Lower lobe of right lung (tissue), 2 donors: Measurements from ENCODE around the gene CFD. TPM values are rescaled to one million over a fixed set of nuclear protein-coding genes. Genes with fewer than 3 reads are reported as not detected.
"Not testable (repeated sequence)": the region's sequence is repeated elsewhere in the genome, so short reads cannot be mapped to it uniquely, and the experiment has no call there.

Experiments used
- ATAC-seq, 2 donors: fragments of 200-7000 bp; cut with Tn5 transposase; one replicate each; pipeline ENCODE4 v1.9.1; 2020 to 2022; ENCODE audit warnings: mild to moderate bottlenecking in 2 of 2, moderate library complexity in 2 of 2
- DNase-seq: peaks from one replicate; pipeline ENCODE4 v3.0.0-alpha.2; 2020
- H3K27ac ChIP-seq: fragments of 200-600 bp; one replicate; pipeline ENCODE4 v1.8.0; 2022
- H3K27me3 ChIP-seq: fragments of 200-600 bp; one replicate; pipeline ENCODE4 v1.8.0; 2022; ENCODE audit warnings: low read depth
- H3K36me3 ChIP-seq: fragments of 200-600 bp; one replicate; pipeline ENCODE4 v1.8.0; 2022; ENCODE audit warnings: mild to moderate bottlenecking
- H3K4me1 ChIP-seq: fragments of 200-600 bp; one replicate; pipeline ENCODE4 v1.8.0; 2022
- H3K4me3 ChIP-seq: fragments of 200-600 bp; one replicate; pipeline ENCODE4 v1.8.0; 2022; ENCODE audit warnings: mild to moderate bottlenecking
- H3K9me3 ChIP-seq: fragments of 200-600 bp; one replicate; pipeline ENCODE4 v1.8.0; 2022
- CTCF ChIP-seq: fragments of 200-600 bp; IDR thresholded peaks from one replicate; pipeline ENCODE4 v1.8.0; 2022; ENCODE audit warnings: antibody characterized with exemption, mild to moderate bottlenecking
- intact Hi-C: fragments of 100-400 bp; cut with DNase I; formaldehyde crosslinking; loops from one replicate; pipeline ENCODE4 v1.11.0; 2022
- total RNA-seq: library from RNA; stranded (reverse); fragmentation: NEBNext Ultra II Directional; extraction: Animal tissue kit (Norgen Biotek cat#: 25700); gene quantifications from one replicate; pipeline ENCODE4 v1.2.1, GENCODE V29; 2021
- donor health status: DM: no; HTN: yes; CAD: no; lungs with severe emphysema.

CFD gene
- total RNA-seq, 1 donor from 2014 or later = 282 TPM

- H3K4me1 ChIP-seq = peaks cover 10% of the 10 kb centered on the region
- H3K27ac ChIP-seq = no peak within 1 kb of the TSS
- peak; percentile 19 to 33 for ATAC-seq
- no peaks in the 10 kb centered on the region for H3K36me3 ChIP-seq
- peak; percentile 69 for DNase-seq
- peaks cover 51% of the 10 kb centered on the region for H3K27me3 ChIP-seq
- no peaks in the 10 kb centered on the region for H3K9me3 ChIP-seq
- TF ChIP-seq CTCF = no peak
- no peak within 1 kb of the TSS for H3K4me3 ChIP-seq
- intact Hi-C loops = no loop called here
These were observed 18.8 kb upstream of the CFD start, which contains the start of gene PRTN3 for GRCh38 chr19:840519-841206. TSS of gene PRTN3 (plus strand) at chr19:840999. CDS start at chr19:841009, 10 bp downstream.

- intact Hi-C loops, DNase-seq, H3K27ac ChIP-seq, H3K9me3 ChIP-seq, H3K36me3 ChIP-seq, H3K4me3 ChIP-seq, H3K4me1 ChIP-seq, ATAC-seq: not testable (repeated sequence)
- peaks cover 49% of the 10 kb centered on the region for H3K27me3 ChIP-seq
These were observed 16.7 kb upstream of the CFD start for GRCh38 chr19:842802-843179.

- H3K4me3 ChIP-seq = peak overlapping the region; percentile 21
- TF ChIP-seq CTCF = no peak
- intact Hi-C loops = no loop called here
- H3K27me3 ChIP-seq = peaks cover 55% of the 10 kb centered on the region
- DNase-seq (peak; percentile 63), ATAC-seq (peak; percentile 64 to 67)
- H3K27ac ChIP-seq = no peak overlapping the region
- no peaks in the 10 kb centered on the region for H3K36me3 ChIP-seq
- peaks cover 10% of the 10 kb centered on the region for H3K4me1 ChIP-seq
- H3K9me3 ChIP-seq = no peaks in the 10 kb centered on the region
These were observed 16.2 kb upstream of the CFD start for GRCh38 chr19:843180-843835.

- no peak overlapping the region for H3K27ac ChIP-seq
- peaks cover 10% of the 10 kb centered on the region for H3K4me1 ChIP-seq
- DNase-seq = no peak
- no peaks in the 10 kb centered on the region for H3K9me3 ChIP-seq
- peak in 1 of 2 donors; percentile 40 for ATAC-seq
- TF ChIP-seq CTCF = no peak
- H3K36me3 ChIP-seq = no peaks in the 10 kb centered on the region
- peak overlapping the region; percentile 21 for H3K4me3 ChIP-seq
- intact Hi-C loops = no loop called here
- H3K27me3 ChIP-seq = peaks cover 56% of the 10 kb centered on the region
These were observed 15.5 kb upstream of the CFD start for GRCh38 chr19:843836-844545.

- intact Hi-C loops = no loop called here
- Histone ChIP-seq H3K4me1 (peaks cover 10% of the 10 kb centered on the region), H3K27me3 (peaks cover 56% of the 10 kb centered on the region), H3K9me3 (no peaks in the 10 kb centered on the region), H3K27ac (no peak overlapping the region), H3K4me3 (no peak overlapping the region), H3K36me3 (no peaks in the 10 kb centered on the region)
- DNase-seq (no peak), ATAC-seq (peak in 1 of 2 donors; percentile 7)
- TF ChIP-seq CTCF = no peak
These were observed 14.9 kb upstream of the CFD start for GRCh38 chr19:844546-844971.
